ENCODE results near the gene MRLN.
"Not testable (repeated sequence)": the region's sequence is repeated elsewhere in the genome, so short reads cannot be mapped to it uniquely, and the experiment has no call there.

The MRLN gene

DNA sequence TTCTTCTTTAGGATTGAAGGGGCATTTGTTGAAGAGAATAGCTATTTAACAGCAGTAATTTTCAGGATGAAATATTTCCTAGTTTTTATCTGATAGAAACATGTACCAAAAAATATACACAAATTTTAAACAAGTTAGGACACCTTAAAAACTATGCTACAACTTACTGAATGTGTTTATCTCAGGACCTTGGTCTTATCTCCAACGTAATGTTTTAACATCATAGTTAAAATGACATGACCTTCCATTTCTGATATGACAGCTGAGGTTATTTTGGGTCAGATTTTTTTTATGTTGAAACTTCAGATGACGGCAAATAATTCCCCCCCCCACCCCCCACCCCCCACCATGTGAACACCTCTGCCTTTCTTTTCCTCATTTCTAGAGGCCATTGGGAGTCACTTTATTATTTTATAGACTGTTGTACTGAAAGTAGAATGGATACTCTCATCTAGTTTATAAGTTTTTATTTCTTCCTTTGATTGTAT, 8.0 kb downstream of the MRLN start:
- DNase-seq (ENCODE audit: low spot score): no peak

DNA sequence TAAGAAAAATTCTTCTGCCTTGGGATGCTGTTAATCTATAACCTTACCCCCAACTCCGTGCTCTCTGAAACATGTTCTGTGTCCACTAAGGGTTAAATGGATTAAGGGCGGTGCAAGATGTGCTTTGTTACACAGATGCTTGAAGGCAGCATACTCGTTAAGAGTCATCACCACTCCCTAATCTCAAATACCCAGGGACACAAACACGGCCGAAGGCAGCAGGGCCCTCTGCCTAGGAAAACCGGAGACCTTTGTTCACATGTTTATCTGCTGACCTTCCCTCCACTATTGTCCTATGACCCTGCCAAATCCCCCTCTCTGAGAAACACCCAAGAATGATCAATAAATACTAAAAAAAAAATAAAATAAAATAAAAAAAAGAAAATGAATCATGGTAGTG, 8.5 kb downstream of the MRLN start:
- DNase-seq (ENCODE audit: low spot score): not testable (repeated sequence)

DNA sequence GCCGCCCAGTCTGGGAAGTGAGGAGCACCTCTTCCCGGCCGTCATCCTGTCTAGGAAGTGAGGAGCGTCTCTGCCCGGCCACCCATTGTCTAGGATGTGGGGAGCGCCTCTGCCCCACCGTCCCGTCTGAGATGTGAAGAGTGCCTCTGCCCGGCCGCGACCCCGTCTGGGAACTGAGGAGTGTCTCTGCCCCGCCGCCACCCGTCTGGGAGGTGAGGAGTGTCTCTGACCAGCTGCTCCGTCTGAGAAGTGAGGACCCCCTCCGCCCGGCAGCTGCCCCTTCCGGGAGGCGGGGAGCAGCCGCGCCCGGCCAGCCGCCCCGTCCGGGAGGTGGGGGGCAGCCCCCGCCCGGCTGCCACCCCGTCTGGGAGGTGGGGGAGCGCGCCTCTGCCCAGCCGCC, 9.1 kb downstream of the MRLN start:
- DNase-seq (ENCODE audit: low spot score): not testable (repeated sequence)

DNA sequence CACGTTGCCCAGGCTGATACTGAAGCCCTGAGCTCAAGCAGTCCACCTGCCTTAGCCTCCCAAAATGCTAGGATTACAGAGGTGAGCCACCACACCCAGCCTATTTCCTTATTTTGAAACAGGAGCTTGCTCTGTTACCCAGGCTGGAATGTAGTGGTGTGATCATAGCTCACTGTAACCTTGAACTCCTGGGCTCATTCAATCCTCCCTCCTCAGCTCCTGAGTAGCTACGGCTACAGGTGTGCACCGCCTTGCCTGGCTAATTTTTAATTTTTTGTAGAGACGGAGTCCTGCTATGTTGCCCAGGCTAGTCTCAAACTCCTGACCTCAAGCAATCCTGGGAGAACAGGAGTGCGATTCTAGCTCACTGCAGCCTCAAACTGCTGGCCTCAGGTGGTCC, 11.7 kb downstream of the MRLN start:
- DNase-seq (ENCODE audit: low spot score): no peak

DNA sequence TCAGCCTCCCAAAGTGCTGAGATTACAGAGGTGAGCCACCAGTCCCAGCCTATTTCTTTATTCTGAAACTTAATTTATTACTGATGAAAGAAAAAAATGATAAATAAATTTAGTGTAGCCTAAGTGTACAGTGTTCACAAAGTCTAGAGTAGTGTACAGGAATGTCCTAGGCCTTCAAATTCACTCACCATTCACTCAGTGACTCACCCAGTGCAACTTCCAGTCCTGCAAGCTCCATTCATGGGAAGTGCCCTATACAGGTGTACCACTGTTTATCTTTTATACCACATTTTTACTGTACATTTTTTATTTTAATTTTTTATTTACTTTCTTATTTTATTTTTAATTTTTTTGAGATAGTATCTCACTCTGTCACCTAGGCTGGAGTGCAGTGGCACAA, 12.2 kb downstream of the MRLN start:
- DNase-seq (ENCODE audit: low spot score): no peak

DNA sequence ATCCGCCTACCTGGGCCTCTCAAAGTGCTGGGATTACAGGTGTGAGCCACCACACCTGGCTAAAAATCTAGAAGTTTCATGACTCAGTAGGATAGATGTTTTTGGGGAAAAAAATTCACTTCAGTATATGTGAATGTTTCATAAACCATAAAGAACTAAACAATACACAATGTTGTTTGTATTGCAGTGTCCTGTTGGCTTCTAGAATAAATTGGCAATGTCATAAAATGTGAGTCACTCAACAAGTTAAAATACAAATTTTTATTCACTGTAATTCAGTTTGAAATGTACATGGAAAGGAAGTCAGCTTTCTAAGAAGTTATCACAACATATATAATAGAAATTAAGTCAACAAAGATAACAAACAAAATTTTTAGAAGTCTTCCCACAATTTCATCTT, 16.5 kb downstream of the MRLN start:
- no peak for DNase-seq (ENCODE audit: low spot score)

DNA sequence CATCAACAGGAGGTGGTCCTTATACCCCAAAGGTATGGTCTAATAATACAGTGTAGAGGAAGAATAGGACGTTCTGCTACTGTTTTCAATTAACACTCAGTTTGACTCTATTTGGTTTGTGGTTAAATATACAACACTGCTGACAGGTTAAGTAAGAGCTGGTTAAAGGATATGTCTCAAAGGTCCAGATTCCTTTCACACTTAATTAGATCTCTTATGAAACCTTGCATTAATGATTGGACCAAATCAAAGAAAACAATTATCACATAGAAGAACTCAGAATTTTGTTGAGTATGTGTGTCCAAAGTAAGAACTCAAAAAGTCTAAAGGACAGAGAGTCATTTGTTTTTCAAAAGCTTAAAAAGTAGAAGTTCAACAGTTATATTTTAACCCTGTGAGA, 18.0 kb downstream of the MRLN start:
- DNase-seq (ENCODE audit: low spot score): no peak

DNA sequence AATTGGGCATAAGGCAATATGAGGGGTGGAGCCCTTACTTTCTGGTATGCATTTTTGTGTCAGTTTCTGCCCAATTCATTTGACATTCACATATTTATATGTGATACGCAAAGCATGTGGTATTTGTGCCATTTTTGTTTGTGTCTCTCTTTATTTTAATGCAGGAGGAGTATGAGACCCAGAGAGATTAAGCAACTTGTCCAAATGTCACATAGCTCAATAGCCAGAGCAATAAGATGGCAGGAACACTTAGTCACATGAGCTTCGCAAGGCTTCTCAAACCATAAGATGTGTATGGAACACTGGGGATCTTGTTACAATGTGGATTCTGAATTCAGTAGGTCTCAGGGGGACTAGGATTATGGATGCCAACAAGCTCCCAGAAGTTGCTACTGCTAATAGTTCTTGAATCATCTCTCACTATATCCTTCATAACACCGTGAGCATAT, 19.2 kb downstream of the MRLN start:
- no peak for DNase-seq (ENCODE audit: low spot score)

DNA sequence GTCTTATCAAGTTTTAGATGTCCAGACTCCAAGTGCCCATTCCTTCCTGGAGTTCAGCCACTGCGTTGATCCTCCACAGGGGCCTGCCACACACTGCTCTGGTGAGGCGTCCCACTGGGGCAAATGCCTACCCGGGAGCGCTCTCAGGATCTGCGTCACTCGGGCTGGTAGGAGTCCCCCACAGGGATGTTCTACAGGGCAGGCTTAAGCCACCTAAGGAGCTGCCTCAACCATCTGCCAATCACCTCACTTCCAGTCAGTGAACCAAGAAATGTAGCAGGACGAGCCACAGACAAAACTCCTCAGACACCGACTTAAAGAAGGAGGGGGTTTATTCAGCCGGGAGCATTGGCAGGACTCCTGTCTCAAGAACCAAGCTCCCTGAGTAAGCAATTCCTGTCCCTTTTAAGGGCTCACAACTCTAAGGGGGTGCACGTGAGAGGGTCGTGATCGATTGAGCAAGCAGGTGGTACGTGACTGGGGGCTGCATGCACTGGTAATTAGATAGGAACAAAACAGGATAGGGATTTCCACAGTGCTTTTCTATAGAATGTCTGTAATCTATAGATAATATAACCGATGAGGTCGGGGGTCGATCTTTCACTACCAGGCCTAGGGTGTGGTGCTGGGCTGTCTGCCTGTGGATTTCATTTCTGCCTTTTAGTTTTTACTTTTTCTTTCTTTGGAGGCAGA, 19.8 kb downstream of the MRLN start:
- DNase-seq (ENCODE audit: low spot score): not testable (repeated sequence)

DNA sequence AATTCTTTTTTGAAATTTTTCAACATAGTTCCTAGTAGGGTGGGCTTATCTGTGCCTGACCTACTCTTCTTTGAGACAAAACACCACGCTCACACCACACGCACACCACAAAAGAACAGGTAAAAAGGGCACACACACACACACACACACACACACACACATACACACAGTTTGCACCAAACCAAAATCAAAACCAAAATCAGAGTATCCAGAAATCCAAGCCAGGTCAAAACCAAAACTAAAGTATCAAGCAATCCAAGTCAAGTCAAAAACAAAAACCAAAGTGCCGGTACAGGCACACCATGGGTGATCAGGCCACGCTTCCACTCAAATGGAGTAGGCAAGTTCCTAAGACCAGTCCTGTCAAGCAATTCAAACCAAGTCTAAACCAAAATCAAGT, 20.4 kb downstream of the MRLN start:
- DNase-seq (ENCODE audit: low spot score): not testable (repeated sequence)

DNA sequence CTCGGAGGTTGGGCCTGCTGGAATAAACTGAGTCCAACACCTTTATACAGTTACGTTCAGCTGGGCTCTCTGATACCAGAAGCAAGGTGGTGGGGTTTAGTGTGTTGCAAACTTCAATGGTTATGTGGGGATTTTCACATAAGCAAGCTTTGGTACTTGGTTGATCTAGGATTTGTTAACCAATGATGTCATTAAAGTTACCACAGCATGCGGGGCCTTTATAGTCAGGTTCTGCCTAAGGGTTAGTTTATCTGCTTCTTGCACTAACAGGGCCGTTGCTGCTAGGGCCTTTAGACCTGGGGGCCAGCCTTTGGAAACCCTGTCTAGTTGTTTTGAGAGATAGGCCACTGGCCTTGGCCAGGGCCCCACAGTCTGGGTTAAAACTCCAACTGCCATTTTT, 24.1 kb downstream of the MRLN start:
- DNase-seq (ENCODE audit: low spot score): not testable (repeated sequence)

DNA sequence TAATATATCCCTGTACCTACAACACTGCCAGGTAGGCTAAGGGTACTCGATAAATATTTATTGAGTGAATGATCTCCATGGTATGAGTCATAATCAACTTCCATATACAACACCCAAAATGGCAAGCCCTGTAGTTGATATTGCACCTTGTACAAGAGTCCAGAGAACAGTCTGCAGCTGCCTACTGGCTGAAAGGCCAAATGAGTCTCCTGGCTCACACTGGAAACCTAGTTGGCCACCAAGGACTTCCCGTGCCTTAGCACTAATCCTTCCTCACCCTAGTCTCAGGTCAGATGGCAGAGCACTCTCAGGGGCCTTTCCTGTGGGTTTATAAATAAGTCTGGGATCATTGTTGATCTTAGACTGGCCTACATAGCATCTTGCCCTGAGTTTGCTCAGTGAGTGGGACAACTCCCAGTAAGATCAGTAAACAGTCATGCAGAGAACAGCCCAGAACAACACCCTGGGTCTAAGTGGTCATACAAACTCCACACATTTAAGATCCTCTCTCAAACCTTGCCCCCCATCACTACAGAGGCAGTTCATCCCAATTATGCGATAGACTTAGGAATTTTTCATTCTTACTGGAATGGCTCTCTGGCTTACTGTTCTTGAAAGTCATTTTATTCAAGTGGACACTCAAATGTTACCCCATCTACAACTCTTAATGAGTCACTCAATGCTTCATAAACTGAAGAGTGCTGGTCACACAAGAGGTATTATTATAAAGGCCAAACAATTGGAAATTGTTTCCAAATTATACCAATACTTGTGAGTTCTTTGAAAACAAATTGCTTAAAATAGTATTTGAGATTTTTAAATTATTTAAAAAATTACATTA, 28.9 kb downstream of the MRLN start:
- DNase-seq (ENCODE audit: low spot score): no peak

DNA sequence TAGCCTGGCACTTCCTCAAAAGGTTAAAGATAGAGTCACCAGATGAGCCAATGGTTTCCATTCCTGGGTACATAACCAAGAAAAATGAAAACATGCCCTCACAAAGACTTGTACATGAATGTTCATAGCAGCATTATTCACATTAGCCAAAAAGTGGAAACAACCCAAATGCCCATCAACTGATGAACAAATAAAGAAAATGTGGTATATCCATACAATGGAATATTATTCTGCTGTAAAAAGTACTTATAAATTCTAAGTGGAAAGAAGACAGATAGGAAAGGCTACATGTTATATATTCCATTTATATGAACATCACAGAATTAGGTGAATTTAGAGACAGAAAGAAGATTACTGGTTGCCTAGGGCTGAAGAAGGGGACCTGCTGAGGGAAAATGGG, 32.9 kb downstream of the MRLN start:
- DNase-seq (ENCODE audit: low spot score): no peak

DNA sequence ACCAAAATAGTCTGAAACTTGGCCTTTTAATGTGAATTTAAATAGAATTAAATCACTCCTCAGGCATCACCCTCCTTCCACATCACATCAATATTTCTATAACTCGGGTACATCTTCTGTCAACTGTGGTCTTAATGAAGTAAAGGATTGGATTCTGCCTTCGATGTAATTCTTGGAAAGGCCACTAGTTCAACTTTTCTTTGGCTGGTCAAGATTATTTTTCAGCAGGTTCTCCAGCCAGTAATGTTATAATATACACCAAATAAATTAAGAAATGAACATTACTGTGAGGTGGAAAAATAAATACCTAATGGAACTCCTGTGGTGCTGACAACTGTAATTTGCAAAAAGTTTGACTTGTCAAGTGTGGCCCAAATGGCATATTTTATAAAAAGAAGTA, 33.9 kb downstream of the MRLN start:
- DNase-seq (ENCODE audit: low spot score): no peak

DNA sequence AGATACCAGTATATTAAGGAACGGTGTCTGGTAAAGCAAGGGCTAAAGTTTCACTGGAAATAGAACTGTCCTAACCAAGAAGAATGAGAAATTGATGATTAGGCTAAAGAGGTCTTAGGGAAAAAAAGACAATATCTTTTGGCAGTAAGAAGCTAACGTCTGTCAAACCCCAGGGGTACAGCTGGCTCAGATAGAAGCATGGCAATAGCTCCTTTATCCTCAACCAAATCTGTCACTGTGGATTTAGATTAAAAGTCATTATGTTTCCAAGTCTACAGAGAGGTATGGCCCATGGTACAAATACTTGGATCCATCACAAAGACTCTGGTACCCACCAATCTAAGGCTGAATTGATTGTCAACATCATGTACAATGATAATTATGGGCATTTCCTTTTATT, 35.0 kb downstream of the MRLN start:
- DNase-seq (ENCODE audit: low spot score): peak; percentile 70

DNA sequence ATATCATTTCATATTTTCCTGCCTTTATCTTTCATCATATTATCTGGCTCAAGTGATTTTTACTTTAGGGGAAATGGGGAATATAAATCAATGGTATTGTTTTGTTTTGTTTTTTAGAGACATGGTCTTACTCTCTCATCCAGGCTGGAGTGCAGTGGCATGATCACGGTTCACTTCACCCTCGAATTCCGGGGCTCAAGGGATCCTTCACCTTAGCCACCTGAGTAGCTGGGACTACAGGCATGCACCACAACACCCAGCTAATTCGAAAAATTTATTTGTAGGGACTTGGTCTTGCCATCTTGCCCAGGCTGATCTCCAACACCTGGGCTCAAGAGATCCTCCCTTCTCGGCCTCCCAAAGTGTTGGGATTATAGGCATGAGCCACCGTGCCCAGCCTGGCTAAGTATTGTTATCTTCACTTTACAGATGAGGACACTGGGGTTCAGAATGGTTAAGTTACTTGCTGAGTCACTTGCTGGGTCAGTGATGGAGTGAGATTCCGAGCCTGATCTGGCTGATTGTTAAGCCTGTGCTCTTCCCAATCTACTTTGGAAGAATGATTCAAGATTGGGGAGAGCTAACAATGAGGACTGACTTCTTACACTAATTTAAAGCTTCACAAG, 39.9 kb downstream of the MRLN start:
- DNase-seq (ENCODE audit: low spot score): no peak

DNA sequence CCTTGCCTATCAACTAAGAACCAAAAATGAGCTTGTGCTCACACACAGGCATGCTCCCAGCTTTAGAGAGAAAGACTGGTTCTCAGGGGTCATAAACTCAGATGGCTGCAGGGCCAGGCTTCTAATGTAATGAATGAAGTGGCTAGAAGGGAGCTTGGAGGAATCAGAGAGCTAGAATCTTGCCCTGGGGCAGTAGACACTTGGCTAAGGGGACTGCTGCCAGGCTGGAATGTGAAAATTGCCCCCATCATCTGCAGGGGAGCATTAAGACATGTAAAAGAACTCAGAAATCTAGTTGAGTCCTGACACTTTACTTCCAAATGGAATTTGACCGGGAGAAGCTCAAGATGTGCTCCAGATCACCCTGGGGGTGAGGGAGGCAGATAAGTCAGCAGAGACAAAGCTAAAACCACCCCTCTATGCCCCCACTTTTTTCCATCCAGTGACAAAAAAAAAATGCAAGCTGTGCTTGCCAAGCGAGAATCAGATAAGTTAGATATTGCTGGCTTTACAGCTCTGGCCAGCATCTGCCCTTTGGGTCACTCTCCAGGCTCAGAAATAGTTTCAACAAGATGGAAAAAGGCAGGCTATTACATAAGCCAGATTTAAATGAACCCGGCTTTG, 41.3 kb downstream of the MRLN start:
- no peak for DNase-seq (ENCODE audit: low spot score)

DNA sequence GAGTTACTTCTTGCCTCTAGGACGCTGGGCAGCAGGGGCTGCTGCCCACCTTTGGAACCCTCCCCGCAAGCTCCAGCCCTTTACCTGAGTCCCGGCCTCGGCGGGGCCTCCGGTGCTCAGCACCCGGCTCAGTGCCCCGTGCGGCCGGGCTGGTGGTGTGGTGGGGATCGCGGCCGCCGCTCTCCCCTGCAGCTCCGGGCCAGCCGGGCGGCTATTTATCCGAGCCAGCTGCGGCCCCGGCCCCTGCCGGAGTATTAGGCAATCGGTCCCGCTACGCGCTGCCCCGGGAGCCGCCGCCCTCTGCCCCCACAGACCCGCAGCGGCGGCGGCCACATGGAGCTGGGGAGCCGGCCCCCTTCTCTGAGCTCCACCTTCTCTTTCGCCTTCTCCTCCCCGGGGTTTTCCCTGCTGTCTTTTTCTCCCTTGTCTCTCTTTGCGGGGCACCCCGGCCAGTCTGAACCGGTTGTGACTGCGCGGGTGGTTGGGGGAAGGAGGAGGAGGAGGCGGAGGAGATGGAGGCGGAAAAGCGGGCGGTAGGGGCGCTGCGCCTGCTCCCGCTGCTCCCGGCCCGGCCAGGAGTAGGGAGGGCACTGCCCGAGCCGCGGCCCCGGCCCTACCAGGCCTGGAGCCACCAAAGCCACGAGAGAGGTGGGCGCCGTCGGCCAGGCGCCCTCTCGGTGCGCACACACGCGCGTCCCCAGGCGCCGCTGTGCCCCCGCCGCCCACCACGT, 43.7 kb downstream of the MRLN start, which contains the start of gene SLC16A9:
SLC16A9 (minus strand) TSS at position 456 of the 731 bp plus-strand sequence. CDS start 25,559 bp downstream, outside the sequence.
- DNase-seq (ENCODE audit: low spot score): peak; percentile 95

DNA sequence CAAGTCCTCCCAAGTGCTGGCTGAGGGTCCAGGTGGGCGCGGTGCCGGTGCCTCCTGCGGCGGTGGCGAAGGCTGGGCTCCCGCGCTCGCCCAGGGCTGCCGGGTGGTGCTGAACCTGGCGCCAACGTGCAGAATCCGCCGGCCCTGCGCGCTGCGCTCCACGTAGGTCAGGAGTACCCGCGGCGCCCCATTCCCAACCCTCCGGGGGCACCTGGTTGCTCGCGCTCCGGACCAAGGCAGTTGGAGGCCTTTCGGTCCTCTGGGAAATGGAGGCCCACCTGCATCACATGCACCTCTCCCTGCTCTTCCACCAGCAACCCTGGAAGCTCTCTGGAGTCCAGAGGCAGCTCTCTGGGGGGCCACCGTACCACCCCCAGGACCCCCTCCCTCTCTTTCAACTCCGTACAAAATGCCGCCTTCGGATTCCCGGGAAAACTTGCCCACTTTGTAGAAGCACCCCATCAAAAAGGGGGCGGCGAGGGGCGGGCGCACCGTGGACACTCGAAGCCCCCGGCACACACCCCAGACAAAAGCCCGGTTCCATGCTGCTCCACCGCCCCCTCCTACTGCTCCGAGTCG, 44.4 kb downstream of the MRLN start:
- peak; percentile 83 for DNase-seq (ENCODE audit: low spot score)

DNA sequence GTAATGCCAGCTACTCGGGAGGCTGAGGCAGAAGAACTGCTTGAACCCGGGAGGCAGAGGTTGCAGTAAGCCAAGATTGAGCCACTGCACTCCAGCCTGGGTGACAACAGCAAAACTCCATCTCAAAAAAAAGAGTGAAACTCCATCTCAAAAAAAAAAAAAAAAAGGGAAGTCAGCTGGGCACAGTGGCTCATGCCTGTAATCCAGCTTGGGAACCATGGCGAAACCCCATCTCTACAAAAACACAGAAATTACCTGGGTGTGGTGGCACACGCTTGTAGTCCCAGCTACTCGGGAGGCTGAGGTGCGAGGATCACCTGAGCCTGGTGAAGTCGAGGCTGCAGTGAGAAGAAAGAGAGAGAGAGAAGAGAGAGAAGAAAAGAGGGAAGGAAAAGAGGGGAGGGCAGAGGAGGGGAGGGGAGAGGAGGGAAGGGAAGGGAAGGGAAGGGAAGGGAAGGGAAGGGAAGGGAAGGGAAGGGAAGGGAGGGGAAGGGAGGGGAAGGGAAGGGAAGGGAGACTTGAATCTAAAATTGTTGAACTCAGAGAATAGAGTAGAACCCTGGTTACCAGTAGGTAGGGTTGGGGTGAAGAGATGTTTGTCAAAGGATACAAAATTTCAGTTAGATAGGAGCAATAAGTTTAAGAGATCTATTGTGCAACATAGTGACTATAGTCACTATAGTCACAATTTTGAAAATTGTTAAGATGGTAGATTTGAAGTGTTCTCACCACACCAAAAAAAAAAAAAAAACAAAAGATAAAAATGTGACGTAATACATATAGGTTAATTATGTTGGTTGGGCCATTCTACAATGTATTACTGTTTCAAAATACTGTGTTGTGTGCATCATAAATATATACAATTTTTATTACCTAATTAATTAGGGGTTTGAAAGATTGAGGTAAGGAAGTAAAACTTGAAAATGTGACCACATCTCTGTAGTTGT, 46.1 kb downstream of the MRLN start:
- no peak for DNase-seq (ENCODE audit: low spot score)

Measured in D341Med (cell line).